Right atrium auricular region (tissue), 2 donors: ENCODE data around the gene USP3. TPM values are rescaled to one million over a fixed set of nuclear protein-coding genes. Genes with fewer than 3 reads are reported as not detected.
A peak's percentile ranks its signal among the peaks of the same experiment; 100 is the strongest.

Experiments used
- DNase-seq: peaks from one replicate; pipeline ENCODE4 v3.0.0-alpha.2; 2019; ENCODE audit warnings: low spot score
- H3K27ac ChIP-seq, 2 donors: fragments of 200-600 bp; sonication (generic); 1 replicate in 1 of 2; 2 replicates in 1 of 2; pipeline ENCODE4 v1.5.1; 2016 to 2019
- H3K27me3 ChIP-seq, 2 donors: fragments of 200-600 bp; sonication (generic); one replicate each; pipeline versions ENCODE4 v1.5.1 to v1.6.0; 2017 to 2019
- H3K36me3 ChIP-seq: fragments of 200-600 bp; sonication (generic); one replicate; pipeline ENCODE4 v1.5.1; 2016
- H3K4me1 ChIP-seq, 2 donors: fragments of 200-600 bp; sonication (generic); one replicate each; pipeline versions ENCODE4 v1.5.1 to v1.6.0; 2017 to 2019
- H3K4me3 ChIP-seq, 2 donors: fragments of 200-600 bp; sonication (generic); 1 replicate in 1 of 2; 2 replicates in 1 of 2; pipeline ENCODE4 v1.5.1; 2017 to 2019; ENCODE audit warnings: mild to moderate bottlenecking in 1 of 2, moderate library complexity in 1 of 2
- H3K9me3 ChIP-seq, 2 donors: fragments of 200-600 bp; sonication (generic); one replicate each; pipeline ENCODE4 v1.5.1; 2019
- CTCF ChIP-seq, 2 donors: fragments of 200-600 bp; sonication (generic); IDR thresholded peaks; one replicate each; pipeline ENCODE4 v1.5.1; 2019; ENCODE audit warnings: antibody characterized with exemption in 2 of 2
- total RNA-seq, 2 donors: library from RNA; depleted of rRNA; stranded (reverse); fragments of >200 nt; gene quantifications; one replicate each; pipeline ENCODE4 v1.1.0, GENCODE V29; 2016

USP3 gene, protein sequence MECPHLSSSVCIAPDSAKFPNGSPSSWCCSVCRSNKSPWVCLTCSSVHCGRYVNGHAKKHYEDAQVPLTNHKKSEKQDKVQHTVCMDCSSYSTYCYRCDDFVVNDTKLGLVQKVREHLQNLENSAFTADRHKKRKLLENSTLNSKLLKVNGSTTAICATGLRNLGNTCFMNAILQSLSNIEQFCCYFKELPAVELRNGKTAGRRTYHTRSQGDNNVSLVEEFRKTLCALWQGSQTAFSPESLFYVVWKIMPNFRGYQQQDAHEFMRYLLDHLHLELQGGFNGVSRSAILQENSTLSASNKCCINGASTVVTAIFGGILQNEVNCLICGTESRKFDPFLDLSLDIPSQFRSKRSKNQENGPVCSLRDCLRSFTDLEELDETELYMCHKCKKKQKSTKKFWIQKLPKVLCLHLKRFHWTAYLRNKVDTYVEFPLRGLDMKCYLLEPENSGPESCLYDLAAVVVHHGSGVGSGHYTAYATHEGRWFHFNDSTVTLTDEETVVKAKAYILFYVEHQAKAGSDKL
- 10 to 100 TPM; 12.3 to 18.5 TPM for total RNA-seq

DNA sequence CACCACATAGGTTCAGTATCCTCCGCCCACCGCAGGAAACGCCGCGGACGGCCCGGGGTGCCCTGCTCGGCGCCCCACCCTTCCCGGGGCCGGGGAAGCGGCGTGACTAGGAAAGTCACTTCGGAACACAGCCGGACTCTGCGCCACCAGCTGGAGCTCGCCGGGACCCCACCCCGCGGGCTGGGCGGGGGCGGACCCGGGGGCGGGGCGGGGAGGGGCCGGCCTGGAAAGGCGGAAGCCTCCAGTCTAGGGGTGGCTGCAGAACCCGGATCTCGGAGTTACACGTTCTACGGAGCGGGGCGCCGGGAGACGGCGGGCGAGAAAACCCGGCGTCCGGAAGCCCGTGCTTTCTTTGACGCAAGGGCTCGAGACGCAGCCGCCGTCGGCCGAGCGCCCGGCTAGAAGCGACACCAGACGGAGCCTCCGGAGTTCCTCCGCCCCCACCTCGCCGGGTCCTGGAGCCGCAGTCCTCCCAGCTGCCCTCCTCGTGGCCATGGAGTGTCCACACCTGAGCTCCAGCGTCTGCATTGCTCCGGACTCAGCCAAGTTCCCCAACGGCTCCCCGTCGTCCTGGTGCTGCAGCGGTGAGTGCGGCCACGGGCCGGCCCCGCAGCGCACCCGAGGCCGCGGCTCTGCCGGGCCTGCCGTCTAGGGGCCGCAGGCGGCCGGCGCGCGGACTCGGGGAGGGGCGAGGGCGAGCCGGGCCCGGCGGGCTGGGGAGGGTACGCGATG lies at the start of gene USP3:
Gene USP3, plus strand, starts transcription at position 347 of the 732 bp plus-strand sequence. Its CDS starts 147 bp downstream, at position 494.
- no peaks in the 10 kb centered on the region for H3K27me3 ChIP-seq
- no peaks in the 10 kb centered on the region for H3K9me3 ChIP-seq
- peak within 1 kb of the TSS; percentile 95 to 98 for H3K27ac ChIP-seq
- peak within 1 kb of the TSS; percentile 65 to 84 for H3K4me3 ChIP-seq
- peaks cover 0 to 58% of the 10 kb centered on the region in 2 donors for H3K4me1 ChIP-seq
- peak; percentile 96 for DNase-seq
- H3K36me3 ChIP-seq = no peaks in the 10 kb centered on the region
- TF ChIP-seq CTCF (IDR thresholded peaks at IDR 0.05) = peak in 1 of 2 donors; percentile 55

- no peak for TF ChIP-seq CTCF (IDR thresholded peaks at IDR 0.05)
- no peak overlapping the region for H3K4me3 ChIP-seq
- H3K36me3 ChIP-seq = no peaks in the 10 kb centered on the region
- no peaks in the 10 kb centered on the region for H3K4me1 ChIP-seq
- no peak for DNase-seq
- no peaks in the 10 kb centered on the region for H3K27me3 ChIP-seq
- no peaks in the 10 kb centered on the region for H3K9me3 ChIP-seq
- H3K27ac ChIP-seq = no peak overlapping the region
These were observed 48.1 kb upstream of the USP3 start for GRCh38 chr15:63456258-63456657.

DNA sequence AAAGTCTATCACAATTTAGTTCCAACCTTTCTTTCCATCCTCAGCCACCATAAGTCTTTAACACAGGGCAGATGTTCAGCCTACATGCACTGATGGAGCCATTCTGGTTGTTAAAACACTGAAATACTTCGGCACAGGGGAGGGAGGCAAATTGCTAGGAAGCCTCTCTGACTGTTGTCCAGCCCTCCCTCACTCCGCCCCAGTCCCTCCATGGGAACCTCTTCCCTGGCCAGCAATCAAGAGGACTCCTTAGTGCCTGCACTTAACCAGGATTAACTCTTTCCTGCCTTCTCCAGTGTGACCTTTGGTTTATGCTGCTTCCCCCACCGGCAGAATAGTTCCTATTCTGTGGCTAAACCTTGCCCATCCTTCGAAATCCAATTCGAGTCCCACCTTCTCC lies 47.0 kb upstream of the USP3 start:
- no peaks in the 10 kb centered on the region for H3K27me3 ChIP-seq
- DNase-seq = no peak
- no peak overlapping the region for H3K4me3 ChIP-seq
- H3K27ac ChIP-seq = no peak overlapping the region
- no peak for TF ChIP-seq CTCF (IDR thresholded peaks at IDR 0.05)
- no peaks in the 10 kb centered on the region for H3K9me3 ChIP-seq
- no peaks in the 10 kb centered on the region for H3K4me1 ChIP-seq
- H3K36me3 ChIP-seq = no peaks in the 10 kb centered on the region

DNA sequence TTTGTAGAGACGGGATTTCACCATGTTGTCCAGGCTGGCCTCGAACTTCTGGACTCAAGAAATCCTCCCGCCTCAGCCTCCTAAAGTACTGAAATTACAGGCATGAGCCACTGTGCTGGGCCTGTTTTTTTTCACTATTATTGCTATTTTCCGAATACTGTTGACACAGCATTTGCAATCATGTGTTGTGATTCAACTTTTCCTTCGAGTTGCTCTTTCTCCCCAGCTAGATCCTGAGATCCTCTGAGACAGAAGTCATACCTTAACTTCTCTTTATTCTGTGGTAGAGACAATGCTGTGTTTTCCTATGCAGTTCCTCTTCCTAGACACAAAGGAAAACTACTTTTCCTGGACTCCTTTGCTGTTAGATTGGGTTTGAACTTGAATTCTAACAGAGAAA lies 46.4 kb upstream of the USP3 start:
- Histone ChIP-seq H3K4me3 (no peak overlapping the region), H3K27ac (no peak overlapping the region), H3K27me3 (no peaks in the 10 kb centered on the region), H3K4me1 (no peaks in the 10 kb centered on the region), H3K9me3 (no peaks in the 10 kb centered on the region), H3K36me3 (no peaks in the 10 kb centered on the region)
- DNase-seq = no peak
- TF ChIP-seq CTCF (IDR thresholded peaks at IDR 0.05) = no peak

DNA sequence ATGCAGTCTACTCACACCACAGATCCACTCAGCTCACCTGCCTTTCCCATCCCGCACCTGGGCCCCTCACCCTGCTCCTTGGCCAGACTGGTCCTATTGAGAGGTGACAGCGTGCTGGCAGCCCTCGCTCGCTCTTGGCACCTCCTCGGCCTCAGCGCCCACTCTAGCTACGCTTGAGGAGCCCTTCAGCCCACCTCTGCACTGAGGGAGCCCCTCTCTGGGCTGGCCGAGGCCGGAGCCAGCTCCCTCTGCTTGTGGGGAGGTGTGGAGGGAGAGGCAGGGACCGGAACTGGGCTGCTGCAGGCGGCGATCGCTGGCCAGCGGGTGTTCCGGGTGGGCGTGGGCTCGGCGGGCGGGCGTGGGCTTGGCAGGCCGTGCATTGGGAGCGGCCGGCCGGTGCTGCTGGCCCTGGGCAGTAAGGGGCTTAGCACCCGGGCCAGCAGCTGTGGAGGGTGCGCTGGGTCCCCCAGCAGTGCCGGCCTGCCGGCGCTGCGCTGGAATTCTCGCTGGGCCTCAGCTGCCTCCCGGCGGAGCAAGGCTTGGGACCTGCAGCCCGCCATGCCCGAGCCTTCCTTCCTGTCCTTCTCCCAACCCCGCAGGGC lies 45.5 kb upstream of the USP3 start:
- H3K36me3 ChIP-seq = no peaks in the 10 kb centered on the region
- H3K27ac ChIP-seq = no peak overlapping the region
- no peak for DNase-seq
- TF ChIP-seq CTCF (IDR thresholded peaks at IDR 0.05) = no peak
- H3K4me3 ChIP-seq = no peak overlapping the region
- H3K27me3 ChIP-seq = no peaks in the 10 kb centered on the region
- H3K9me3 ChIP-seq = no peaks in the 10 kb centered on the region
- no peaks in the 10 kb centered on the region for H3K4me1 ChIP-seq
